Central memory CD8-positive, alpha-beta T cell (primary cell): ENCODE measurements around the gene RAPGEF1.

Experiments
- ATAC-seq: fragments of 150-1000 bp; cut with Tn5 transposase; replicated peaks from 2 replicates; pipeline ENCODE4 v1.10.0; 2022; ENCODE audit warnings: mild to moderate bottlenecking, moderate FRiP score, moderate number of reproducible peaks; ENCODE audit not compliant: poor library complexity, severe bottlenecking; ENCODE audit errors: extremely low read depth
- DNase-seq, 2 donors: peaks; one replicate each; pipeline ENCODE4 v3.0.0; 2021; ENCODE audit warnings: low spot score in 2 of 2
- H3K27ac Mint-ChIP-seq: one replicate; pipeline ENCODE4 v1.8.0; 2022; ENCODE audit warnings: low read depth, mild to moderate bottlenecking, moderate library complexity, mixed read lengths
- H3K27me3 Mint-ChIP-seq: one replicate; pipeline ENCODE4 v1.8.0; 2022; ENCODE audit warnings: mixed read lengths
- H3K36me3 Mint-ChIP-seq: one replicate; pipeline ENCODE4 v1.8.0; 2022; ENCODE audit warnings: mild to moderate bottlenecking, moderate library complexity, mixed read lengths; ENCODE audit not compliant: insufficient read depth
- H3K4me1 Mint-ChIP-seq: one replicate; pipeline ENCODE4 v1.8.0; 2022; ENCODE audit warnings: mixed read lengths
- H3K4me3 Mint-ChIP-seq: one replicate; pipeline ENCODE4 v1.8.0; 2022; ENCODE audit warnings: mild to moderate bottlenecking, moderate library complexity, mixed read lengths
- H3K9me3 Mint-ChIP-seq: one replicate; pipeline ENCODE4 v1.8.0; 2022; ENCODE audit warnings: mixed read lengths

RAPGEF1 gene

GRCh38 chr9:131645078-131645776 is 94.6 kb downstream of the RAPGEF1 start:
- H3K36me3 Mint-ChIP-seq = peaks cover 24% of the 10 kb centered on the region
- no peaks in the 10 kb centered on the region for H3K27me3 Mint-ChIP-seq
- peak overlapping the region; percentile 75 for H3K27ac Mint-ChIP-seq
- ATAC-seq = peak; percentile 58
- no peak for DNase-seq
- H3K4me1 Mint-ChIP-seq = peaks cover 32% of the 10 kb centered on the region
- H3K9me3 Mint-ChIP-seq = no peaks in the 10 kb centered on the region
- no peak overlapping the region for H3K4me3 Mint-ChIP-seq

DNA sequence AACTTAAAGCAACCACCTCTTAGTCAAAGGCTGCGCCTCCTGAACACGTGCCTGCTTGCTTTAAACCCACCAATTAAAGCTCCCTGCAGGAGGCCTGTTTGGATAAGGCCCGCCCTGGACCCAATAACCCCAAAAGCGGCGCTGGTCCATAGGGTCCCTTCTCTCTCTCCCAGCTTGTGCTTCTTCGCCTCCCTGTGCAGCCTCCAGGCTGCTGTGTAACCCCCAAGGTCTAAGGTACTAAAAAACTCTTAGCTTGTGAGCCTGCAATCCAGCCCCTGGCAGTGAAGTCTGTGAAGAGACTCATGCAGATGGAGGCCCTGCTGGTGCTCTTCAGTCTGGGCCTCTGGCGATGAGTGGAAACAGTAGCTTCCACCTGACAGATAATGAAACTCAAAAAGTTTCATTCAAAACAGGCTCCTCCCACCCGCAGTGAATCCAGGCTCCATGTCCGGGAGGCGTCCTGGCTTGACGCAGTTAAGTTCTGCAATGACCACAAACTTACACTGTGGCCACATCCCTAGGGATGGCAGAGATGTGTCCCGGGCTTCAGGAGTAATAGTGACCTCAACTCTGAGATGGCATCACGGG is 97.3 kb downstream of the RAPGEF1 start:
- H3K4me3 Mint-ChIP-seq = no peak overlapping the region
- no peaks in the 10 kb centered on the region for H3K9me3 Mint-ChIP-seq
- no peaks in the 10 kb centered on the region for H3K27me3 Mint-ChIP-seq
- H3K4me1 Mint-ChIP-seq = peaks cover 32% of the 10 kb centered on the region
- ATAC-seq (no peak), DNase-seq (no peak)
- peak overlapping the region; percentile 84 for H3K27ac Mint-ChIP-seq
- H3K36me3 Mint-ChIP-seq = peaks cover 22% of the 10 kb centered on the region

GRCh38 chr9:131641618-131642495 is 98.0 kb downstream of the RAPGEF1 start:
- peaks cover 20% of the 10 kb centered on the region for H3K36me3 Mint-ChIP-seq
- H3K27me3 Mint-ChIP-seq = no peaks in the 10 kb centered on the region
- peaks cover 28% of the 10 kb centered on the region for H3K4me1 Mint-ChIP-seq
- no peak for DNase-seq
- no peak for ATAC-seq
- H3K4me3 Mint-ChIP-seq = no peak overlapping the region
- H3K9me3 Mint-ChIP-seq = no peaks in the 10 kb centered on the region
- H3K27ac Mint-ChIP-seq = peak overlapping the region; percentile 84

- Mint-ChIP-seq H3K9me3 (no peaks in the 10 kb centered on the region), H3K4me1 (peaks cover 27% of the 10 kb centered on the region), H3K27ac (no peak overlapping the region), H3K27me3 (no peaks in the 10 kb centered on the region), H3K4me3 (no peak overlapping the region), H3K36me3 (peaks cover 22% of the 10 kb centered on the region)
- DNase-seq (no peak), ATAC-seq (no peak)
Observed at GRCh38 chr9:131640438-131641137, 99.3 kb downstream of the RAPGEF1 start.

- Mint-ChIP-seq H3K9me3 (no peaks in the 10 kb centered on the region), H3K27me3 (no peaks in the 10 kb centered on the region), H3K4me1 (peaks cover 28% of the 10 kb centered on the region), H3K36me3 (peaks cover 21% of the 10 kb centered on the region), H3K27ac (peak overlapping the region; percentile 61), H3K4me3 (no peak overlapping the region)
- ATAC-seq (no peak), DNase-seq (no peak)
Observed at GRCh38 chr9:131639769-131640437, 100.0 kb downstream of the RAPGEF1 start.

DNA sequence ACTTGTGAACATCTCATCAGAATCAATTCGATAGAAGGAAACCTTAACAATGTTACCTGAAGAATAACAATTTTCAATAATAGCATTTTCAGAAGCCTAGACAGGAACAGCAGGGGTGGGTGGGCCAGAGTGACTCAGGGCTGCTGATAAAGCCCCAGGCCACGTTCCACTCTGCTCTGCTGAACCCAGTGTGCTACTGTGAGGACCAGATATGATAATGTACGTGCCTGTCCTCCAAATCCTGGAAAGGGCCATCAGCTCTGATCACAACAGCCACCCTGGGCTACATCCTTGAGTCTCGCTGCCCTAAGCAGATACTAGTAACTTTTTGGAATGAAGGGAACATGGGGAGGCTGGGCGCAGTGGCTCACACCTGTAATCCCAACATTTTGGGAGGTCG is 103.3 kb downstream of the RAPGEF1 start:
- DNase-seq (no peak), ATAC-seq (no peak)
- peaks cover 21% of the 10 kb centered on the region for H3K4me1 Mint-ChIP-seq
- H3K9me3 Mint-ChIP-seq = no peaks in the 10 kb centered on the region
- peaks cover 27% of the 10 kb centered on the region for H3K36me3 Mint-ChIP-seq
- no peak overlapping the region for H3K4me3 Mint-ChIP-seq
- no peaks in the 10 kb centered on the region for H3K27me3 Mint-ChIP-seq
- H3K27ac Mint-ChIP-seq = peak overlapping the region; percentile 78

- Mint-ChIP-seq H3K27ac (peak overlapping the region; percentile 78), H3K4me3 (peak overlapping the region; percentile 12)
- DNase-seq = no peak
Observed at GRCh38 chr9:131635892-131636291, 104.0 kb downstream of the RAPGEF1 start.

DNA sequence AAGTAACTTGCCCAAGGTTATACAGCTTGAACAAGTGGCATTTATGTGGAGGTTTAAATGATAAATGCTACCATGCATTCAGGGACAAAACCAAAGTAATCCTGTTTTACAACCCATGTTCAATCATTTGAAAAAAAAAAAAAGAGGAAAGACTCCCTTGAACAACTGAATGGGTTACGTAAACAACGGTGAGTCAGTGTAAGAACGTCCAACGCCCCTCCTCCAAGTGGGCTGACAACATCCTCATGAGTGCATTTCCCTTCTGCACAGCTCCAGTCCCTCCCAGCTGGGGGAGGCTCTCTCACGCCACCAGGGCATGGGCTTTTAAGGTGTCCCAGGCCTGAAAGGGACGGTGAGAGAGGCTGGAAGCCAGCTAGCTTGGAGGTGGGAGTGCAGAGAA is 104.6 kb downstream of the RAPGEF1 start:
- no peak overlapping the region for H3K4me3 Mint-ChIP-seq
- H3K27me3 Mint-ChIP-seq = no peaks in the 10 kb centered on the region
- H3K36me3 Mint-ChIP-seq = peaks cover 24% of the 10 kb centered on the region
- H3K4me1 Mint-ChIP-seq = peaks cover 27% of the 10 kb centered on the region
- DNase-seq (peak; percentile 43 to 57), ATAC-seq (peak; percentile 99)
- no peaks in the 10 kb centered on the region for H3K9me3 Mint-ChIP-seq
- peak overlapping the region; percentile 78 for H3K27ac Mint-ChIP-seq

More at GRCh38 chr9:131635892-131636291, 104.0 kb downstream of the RAPGEF1 start:
- peak; percentile 7 for ATAC-seq
- Mint-ChIP-seq H3K36me3 (peaks cover 24% of the 10 kb centered on the region), H3K9me3 (no peaks in the 10 kb centered on the region), H3K27me3 (no peaks in the 10 kb centered on the region), H3K4me1 (peaks cover 21% of the 10 kb centered on the region)

- Mint-ChIP-seq H3K36me3 (peaks cover 28% of the 10 kb centered on the region), H3K27me3 (no peaks in the 10 kb centered on the region), H3K9me3 (no peaks in the 10 kb centered on the region), H3K27ac (no peak overlapping the region), H3K4me1 (peaks cover 39% of the 10 kb centered on the region), H3K4me3 (no peak overlapping the region)
- ATAC-seq = no peak
- DNase-seq = no peak
Observed at GRCh38 chr9:131633491-131634031, 106.3 kb downstream of the RAPGEF1 start.

GRCh38 chr9:131631306-131631705 is 108.6 kb downstream of the RAPGEF1 start:
- no peak for DNase-seq

GRCh38 chr9:131630205-131630831 is 109.6 kb downstream of the RAPGEF1 start:
- Mint-ChIP-seq H3K27ac (peak overlapping the region; percentile 97), H3K36me3 (peaks cover 34% of the 10 kb centered on the region), H3K4me3 (peak overlapping the region; percentile 50), H3K9me3 (no peaks in the 10 kb centered on the region), H3K4me1 (peaks cover 42% of the 10 kb centered on the region), H3K27me3 (no peaks in the 10 kb centered on the region)
- no peak for DNase-seq
- no peak for ATAC-seq

More at GRCh38 chr9:131631306-131631705, 108.6 kb downstream of the RAPGEF1 start:
- Mint-ChIP-seq H3K27me3 (no peaks in the 10 kb centered on the region), H3K27ac (peak overlapping the region; percentile 97), H3K4me3 (peak overlapping the region; percentile 3), H3K9me3 (no peaks in the 10 kb centered on the region), H3K4me1 (peaks cover 52% of the 10 kb centered on the region), H3K36me3 (peaks cover 33% of the 10 kb centered on the region)
- no peak for ATAC-seq
